Kidney (tissue), 14 donors: ENCODE data around the gene USP36. TPM values are rescaled to one million over a fixed set of nuclear protein-coding genes. Genes with fewer than 3 reads are reported as not detected.
A peak's percentile ranks its signal among the peaks of the same experiment; 100 is the strongest.

Source experiments
- DNase-seq, 5 donors: peaks; one replicate each; pipeline ENCODE4 v3.0.0-alpha.2; 2013 to 2020
- FAIRE-seq: peaks from 2 replicates; lab custom pipeline; 2012; peaks lifted over from hg19 to GRCh38; lab: Jason Lieb, UNC
- H3K27ac ChIP-seq, 2 donors: one replicate each; pipeline ENCODE4 v1.7.0; 2013; ENCODE audit warnings: low read depth in 2 of 2, low read length in 2 of 2, inconsistent platforms in 1 of 2
- H3K27me3 ChIP-seq: one replicate; pipeline ENCODE4 v1.7.1; 2013; ENCODE audit warnings: low read length, inconsistent platforms; ENCODE audit not compliant: control insufficient read depth, insufficient read depth
- H3K36me3 ChIP-seq, 3 donors: one replicate each; pipeline versions ENCODE4 v1.7.0 to v1.7.1; 2013; ENCODE audit warnings: low read length in 3 of 3, control low read depth in 1 of 3, inconsistent platforms in 1 of 3; ENCODE audit not compliant: insufficient read depth in 3 of 3, control insufficient read depth in 2 of 3
- H3K4me1 ChIP-seq, 3 donors: one replicate each; pipeline versions ENCODE4 v1.7.0 to v1.7.1; 2013; ENCODE audit warnings: low read length in 3 of 3, inconsistent platforms in 1 of 3, low read depth in 1 of 3; ENCODE audit not compliant: control insufficient read depth in 2 of 3, insufficient read depth in 2 of 3
- H3K4me3 ChIP-seq, 3 donors: one replicate each; pipeline versions ENCODE4 v1.7.0 to v1.8.1; 2013; ENCODE audit warnings: low read length in 3 of 3, control low read depth in 1 of 3, inconsistent platforms in 1 of 3
- H3K9ac ChIP-seq, 3 donors: one replicate each; pipeline versions ENCODE4 v1.7.0 to v1.7.1; 2013; ENCODE audit warnings: low read length in 3 of 3, control low read depth in 1 of 3, inconsistent platforms in 1 of 3
- H3K9me3 ChIP-seq, 3 donors: one replicate each; pipeline versions ENCODE4 v1.7.0 to v1.7.1; 2013; ENCODE audit warnings: low read length in 3 of 3, control low read depth in 1 of 3, inconsistent platforms in 1 of 3; ENCODE audit not compliant: control insufficient read depth in 2 of 3, insufficient read depth in 1 of 3
- intact Hi-C: fragments of 100-400 bp; cut with DNase I; formaldehyde crosslinking; loops from one replicate; pipeline ENCODE4 v1.11.1; 2022
- polyA plus RNA-seq: library from polyadenylated mRNA; stranded (reverse); fragments of 350-450 nt; fragmentation: Illumina TruSeq; extraction: RNeasy Lipid Tissue Mini Kit (QIAGEN cat#74804); gene quantifications from one replicate; pipeline ENCODE4 v1.2.3, GENCODE V29; 2014; ENCODE audit warnings: low read depth, low replicate concordance; ENCODE audit not compliant: insufficient read depth
- total RNA-seq: library from RNA; stranded (reverse); fragmentation: NEBNext Ultra II Directional; extraction: Animal tissue kit (Norgen Biotek cat#: 25700); gene quantifications from one replicate; pipeline ENCODE4 v1.2.1, GENCODE V29; 2021
- TF ChIP-seq, protein P1 (sequence below): IDR thresholded peaks from 3 replicates; pipeline ENCODE4 v1.5.1; 2012; ENCODE audit warnings: mild to moderate bottlenecking, moderate library complexity, borderline replicate concordance; ENCODE audit not compliant: insufficient read depth; ENCODE audit errors: extremely low read depth
- donor health status: control.
- donor health status: control.
- donor health status: control.
- donor health status: control.
- donor health status: control.
- donor health status: DM: yes; HTN: yes; CAD: no.
- donor health status: Normal renal cell carcinoma (clear cell type).

USP36 gene
- total and polyA plus RNA-seq, 2 donors from 2014 or later: 17.0 to 66.2 TPM

DNA sequence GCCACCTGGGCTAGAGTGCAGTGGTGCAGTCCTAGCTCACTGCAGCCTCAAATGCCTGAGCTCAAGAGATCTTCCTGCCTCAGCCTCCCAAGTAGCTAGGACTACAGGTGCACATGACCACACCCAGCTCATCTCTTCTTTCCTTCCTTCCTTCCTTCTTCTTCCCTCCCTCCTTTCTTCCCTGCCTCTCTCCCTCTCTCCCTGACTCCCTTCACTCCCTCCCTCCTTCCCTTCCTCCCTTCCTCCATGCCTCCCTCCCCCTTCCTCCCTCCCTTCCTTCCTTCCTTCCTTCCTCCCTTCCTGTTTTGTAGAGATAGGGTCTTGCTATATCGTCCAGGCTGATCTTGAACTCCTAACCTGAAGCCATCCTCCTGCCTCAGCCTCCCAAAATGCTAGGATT, 23.5 kb upstream of the USP36 start:
- Histone ChIP-seq H3K9me3 (no peaks in the 10 kb centered on the region), H3K27me3 (no peaks in the 10 kb centered on the region), H3K9ac (no peak overlapping the region), H3K4me3 (no peak overlapping the region), H3K4me1 (no peaks in the 10 kb centered on the region), H3K27ac (no peak overlapping the region), H3K36me3 (peaks cover 0 to 4% (median 0%) of the 10 kb centered on the region in 3 donors)
- intact Hi-C loops: no loop called here
- FAIRE-seq (no peak), DNase-seq (no peak)
- TF ChIP-seq, protein P1, sequence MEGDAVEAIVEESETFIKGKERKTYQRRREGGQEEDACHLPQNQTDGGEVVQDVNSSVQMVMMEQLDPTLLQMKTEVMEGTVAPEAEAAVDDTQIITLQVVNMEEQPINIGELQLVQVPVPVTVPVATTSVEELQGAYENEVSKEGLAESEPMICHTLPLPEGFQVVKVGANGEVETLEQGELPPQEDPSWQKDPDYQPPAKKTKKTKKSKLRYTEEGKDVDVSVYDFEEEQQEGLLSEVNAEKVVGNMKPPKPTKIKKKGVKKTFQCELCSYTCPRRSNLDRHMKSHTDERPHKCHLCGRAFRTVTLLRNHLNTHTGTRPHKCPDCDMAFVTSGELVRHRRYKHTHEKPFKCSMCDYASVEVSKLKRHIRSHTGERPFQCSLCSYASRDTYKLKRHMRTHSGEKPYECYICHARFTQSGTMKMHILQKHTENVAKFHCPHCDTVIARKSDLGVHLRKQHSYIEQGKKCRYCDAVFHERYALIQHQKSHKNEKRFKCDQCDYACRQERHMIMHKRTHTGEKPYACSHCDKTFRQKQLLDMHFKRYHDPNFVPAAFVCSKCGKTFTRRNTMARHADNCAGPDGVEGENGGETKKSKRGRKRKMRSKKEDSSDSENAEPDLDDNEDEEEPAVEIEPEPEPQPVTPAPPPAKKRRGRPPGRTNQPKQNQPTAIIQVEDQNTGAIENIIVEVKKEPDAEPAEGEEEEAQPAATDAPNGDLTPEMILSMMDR: no peak

DNA sequence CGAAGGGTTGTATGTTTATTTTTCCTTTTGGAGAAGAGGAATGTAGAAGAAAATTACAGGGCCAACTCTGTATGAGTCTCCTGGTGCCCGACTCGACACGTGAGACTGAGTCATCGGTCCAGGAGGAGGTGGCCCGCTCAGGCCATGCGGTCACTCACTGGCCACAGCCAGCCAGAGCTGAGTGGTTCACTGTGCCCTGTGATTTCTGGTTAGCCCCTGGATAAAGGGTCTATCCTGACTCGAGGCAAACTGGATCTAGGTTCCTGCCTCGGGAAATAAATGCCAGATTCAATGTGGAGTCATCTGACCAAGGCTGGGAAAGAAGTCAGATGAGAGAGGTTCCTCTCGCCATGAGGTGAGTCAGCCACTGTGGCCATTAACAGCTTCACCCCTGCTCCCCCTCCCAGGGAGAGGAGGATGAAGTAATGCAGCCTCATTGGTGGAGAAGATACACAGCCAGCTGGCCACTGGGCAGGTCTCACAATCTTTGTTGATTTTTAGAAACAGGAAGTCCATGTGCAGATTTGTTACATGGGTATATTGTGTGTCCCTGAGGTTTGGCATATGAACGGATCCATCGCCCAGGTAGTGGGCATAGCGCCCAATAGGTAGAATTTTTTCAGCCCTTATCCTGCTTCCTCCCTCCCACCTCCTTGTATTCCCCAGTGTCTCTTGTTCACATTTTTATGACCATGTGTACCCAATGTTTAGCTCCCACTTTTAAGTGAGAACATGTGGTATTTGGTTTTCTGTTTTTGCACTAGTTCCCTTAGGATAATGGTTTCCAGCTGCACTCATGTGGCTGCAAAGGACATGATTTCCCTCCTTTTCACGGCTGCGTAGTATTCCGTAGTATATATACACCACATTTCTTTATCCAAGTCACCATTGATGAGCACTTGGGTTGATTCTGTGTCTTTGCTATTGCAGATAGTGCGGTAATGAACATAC, 21.7 kb upstream of the USP36 start:
- H3K27ac ChIP-seq: peak overlapping the region in 1 of 2 donors; percentile 59
- TF ChIP-seq, protein P1: no peak
- H3K9ac ChIP-seq: no peak overlapping the region
- H3K4me3 ChIP-seq: no peak overlapping the region
- intact Hi-C loops: no loop called here
- H3K4me1 ChIP-seq: no peaks in the 10 kb centered on the region
- DNase-seq (peak in 1 of 5 donors; percentile 94), FAIRE-seq (no peak)
- no peaks in the 10 kb centered on the region for H3K27me3 ChIP-seq
- no peaks in the 10 kb centered on the region for H3K9me3 ChIP-seq
- H3K36me3 ChIP-seq: peaks cover 0 to 4% (median 0%) of the 10 kb centered on the region in 3 donors

DNA sequence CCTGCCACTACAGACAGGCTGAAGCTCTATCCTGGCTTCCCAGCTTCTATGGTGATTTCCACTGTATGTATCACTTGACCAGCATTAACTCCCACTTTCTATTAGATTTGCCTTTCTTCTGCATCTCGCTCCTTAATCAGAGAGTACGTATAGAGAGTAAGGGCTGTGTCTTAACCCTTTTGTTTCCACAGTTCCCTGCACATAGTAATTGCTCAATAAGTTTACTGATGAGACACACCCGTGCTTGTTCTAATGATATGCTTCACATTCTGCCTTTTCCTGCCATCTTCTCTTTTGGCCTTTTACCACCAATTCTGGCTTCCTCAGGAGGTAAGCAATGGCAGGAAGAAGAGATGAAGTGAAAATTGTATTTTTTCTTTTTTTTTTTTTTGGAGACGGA, 20.6 kb upstream of the USP36 start:
- intact Hi-C loops: no loop called here
- H3K9ac ChIP-seq: no peak overlapping the region

More for the DNA sequence above, 20.6 kb upstream of the USP36 start:
- no peak overlapping the region for H3K4me3 ChIP-seq
- TF ChIP-seq, protein P1: no peak
- DNase-seq (no peak), FAIRE-seq (no peak)
- no peaks in the 10 kb centered on the region for H3K4me1 ChIP-seq
- H3K36me3 ChIP-seq: peaks cover 0 to 4% (median 3%) of the 10 kb centered on the region in 3 donors
- H3K27ac ChIP-seq: peak overlapping the region in 1 of 2 donors; percentile 77
- no peaks in the 10 kb centered on the region for H3K27me3 ChIP-seq
- H3K9me3 ChIP-seq: no peaks in the 10 kb centered on the region
